Adrenal gland (tissue), 5 donors: ENCODE data around the gene SLC15A3.

Source experiments
- CTCF ChIP-seq, 6 experiments: fragments of 450-650 bp in 4 of 6; fragments of 200-600 bp in 2 of 6; sonication (generic) in 1 of 6; IDR thresholded peaks; 1 replicate in 5 of 6; 2 replicates in 1 of 6; pipeline versions ENCODE4 v1.5.1 to v1.8.0; 2016 to 2021; ENCODE audit warnings: antibody characterized with exemption in 6 of 6, mild to moderate bottlenecking in 2 of 6, moderate library complexity in 1 of 6
- POLR2A ChIP-seq, 2 donors: fragments of 450-650 bp; IDR thresholded peaks; one replicate each; pipeline ENCODE4 v1.6.1; 2017; ENCODE audit warnings: antibody characterized with exemption in 2 of 2, mild to moderate bottlenecking in 2 of 2, moderate library complexity in 1 of 2
- donor health status: DM: no; HTN: no; CAD: no.

GRCh38 chr11:60972182-60973030, 20.4 kb upstream of the SLC15A3 start:
- TF ChIP-seq CTCF (IDR thresholded peaks at IDR 0.05) (no peak), POLR2A (IDR thresholded peaks at IDR 0.05) (no peak)
